Neural crest cell (in vitro differentiated cells): ENCODE results near the gene CLCN7. TPM values are rescaled to one million over a fixed set of nuclear protein-coding genes. Genes with fewer than 3 reads are reported as not detected.

ENCODE experiments used
- DNase-seq: peaks from one replicate; pipeline ENCODE4 v3.0.0; 2021; ENCODE audit warnings: low read depth, mixed read lengths, low spot score
- H3K27ac Mint-ChIP-seq: one replicate; pipeline ENCODE4 v1.8.0; 2021; ENCODE audit warnings: mild to moderate bottlenecking, mixed read lengths; ENCODE audit not compliant: unreplicated experiment
- H3K27me3 Mint-ChIP-seq: 2 replicates; pipeline ENCODE4 v1.8.0; 2021; ENCODE audit warnings: low read depth, mild to moderate bottlenecking, mixed read lengths
- H3K36me3 Mint-ChIP-seq: 2 replicates; pipeline ENCODE4 v1.8.0; 2021; ENCODE audit warnings: low read depth, mild to moderate bottlenecking, mixed read lengths
- H3K4me1 Mint-ChIP-seq: 2 replicates; pipeline ENCODE4 v1.8.0; 2021; ENCODE audit warnings: mixed read lengths
- H3K4me3 Mint-ChIP-seq: one replicate; pipeline ENCODE4 v1.8.0; 2021; ENCODE audit warnings: mild to moderate bottlenecking, mixed read lengths
- H3K9me3 Mint-ChIP-seq: 2 replicates; pipeline ENCODE4 v1.8.0; 2021; ENCODE audit warnings: mixed read lengths
- CTCF ChIP-seq: fragments of 200-600 bp; sonication (generic); conservative IDR thresholded peaks from 2 replicates; pipeline ENCODE4 v1.5.0; 2021; ENCODE audit warnings: antibody characterized with exemption, mild to moderate bottlenecking
- total RNA-seq: library from RNA; stranded (reverse); gene quantifications from 2 replicates; pipeline ENCODE4 v1.2.1, GENCODE V29; 2021

CLCN7 gene
- total RNA-seq, 1 donor from 2014 or later = 82.4 TPM

DNA sequence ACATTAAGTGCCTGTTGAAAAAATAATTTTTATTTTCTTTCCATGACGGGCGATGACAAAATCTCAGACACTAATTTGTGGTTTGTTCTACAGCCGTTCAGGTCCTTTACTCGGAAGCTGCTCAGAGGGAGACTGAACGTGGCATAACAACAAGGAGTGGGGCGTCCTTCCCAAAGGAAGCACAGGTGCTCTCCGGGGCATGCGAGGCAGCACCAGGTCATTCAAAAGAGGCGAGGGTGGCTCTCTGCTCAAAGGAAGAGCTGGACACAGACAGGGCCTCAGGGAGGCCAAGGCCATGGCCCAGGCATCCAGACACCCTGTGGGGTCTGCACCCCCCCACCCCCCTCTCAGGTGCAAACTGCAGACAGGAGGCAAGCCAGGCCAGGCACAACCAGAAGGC lies 76.5 kb downstream of the CLCN7 start:
- no peak for DNase-seq
- Mint-ChIP-seq H3K27me3 (no peaks in the 10 kb centered on the region), H3K27ac (peak overlapping the region; percentile 50), H3K36me3 (no peaks in the 10 kb centered on the region), H3K4me1 (no peaks in the 10 kb centered on the region), H3K4me3 (no peak overlapping the region), H3K9me3 (no peaks in the 10 kb centered on the region)
- no peak for TF ChIP-seq CTCF

DNA sequence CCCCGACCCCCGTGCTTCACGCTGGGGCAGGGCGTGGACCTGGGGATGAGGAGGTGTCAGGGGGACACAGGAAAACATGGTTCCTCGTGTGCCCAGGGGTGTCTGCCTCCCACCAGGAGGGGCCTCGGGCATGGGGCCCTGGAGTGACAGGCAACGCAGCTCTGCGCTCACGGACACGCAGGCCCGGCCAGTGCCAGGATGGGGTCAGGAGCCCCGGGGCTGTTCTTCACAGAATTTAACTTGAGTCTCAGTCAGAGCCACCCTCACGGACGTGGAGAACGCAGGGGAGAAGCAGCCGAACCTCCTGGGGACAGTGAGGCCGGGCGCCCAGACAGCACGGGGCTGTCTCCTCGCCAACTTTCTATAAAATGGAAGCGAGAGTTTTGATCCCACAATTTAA lies 77.0 kb downstream of the CLCN7 start:
- H3K27me3 Mint-ChIP-seq = no peaks in the 10 kb centered on the region
- H3K9me3 Mint-ChIP-seq = no peaks in the 10 kb centered on the region
- no peaks in the 10 kb centered on the region for H3K4me1 Mint-ChIP-seq
- no peak for DNase-seq
- no peak overlapping the region for H3K4me3 Mint-ChIP-seq
- H3K36me3 Mint-ChIP-seq = no peaks in the 10 kb centered on the region
- TF ChIP-seq CTCF = no peak
- no peak overlapping the region for H3K27ac Mint-ChIP-seq

GRCh38 chr16:1395444-1396031 lies 79.3 kb downstream of the CLCN7 start:
- TF ChIP-seq CTCF = no peak
- H3K27me3 Mint-ChIP-seq = no peaks in the 10 kb centered on the region
- DNase-seq = no peak
- H3K4me1 Mint-ChIP-seq = no peaks in the 10 kb centered on the region
- no peaks in the 10 kb centered on the region for H3K9me3 Mint-ChIP-seq
- H3K4me3 Mint-ChIP-seq = no peak overlapping the region
- no peak overlapping the region for H3K27ac Mint-ChIP-seq
- H3K36me3 Mint-ChIP-seq = no peaks in the 10 kb centered on the region

Other genes with a start within 250 kb of the CLCN7 start
- not detected in 2 replicates for gene TPSG1, start 249.8 kb downstream of the CLCN7 start, total RNA-seq
- not detected in 2 replicates for gene TPSB2, start 244.8 kb downstream of the CLCN7 start, total RNA-seq
- gene TPSAB1, start 234.3 kb downstream of the CLCN7 start, total RNA-seq = not detected in 2 replicates
- not detected in 2 replicates for gene TPSD1, start 219.0 kb downstream of the CLCN7 start, total RNA-seq
- gene UBE2I, start 165.4 kb downstream of the CLCN7 start, total RNA-seq = 301 and 311 TPM in 2 replicates
- gene BAIAP3, start 141.4 kb downstream of the CLCN7 start, total RNA-seq = 3.4 and 4.0 TPM in 2 replicates
- gene TSR3, start 123.2 kb downstream of the CLCN7 start, total RNA-seq = 65.6 and 66.2 TPM in 2 replicates
- 32.8 and 38.3 TPM in 2 replicates for gene GNPTG, start 123.1 kb downstream of the CLCN7 start, total RNA-seq
- gene UNKL, start 60.3 kb downstream of the CLCN7 start, total RNA-seq = 18.6 and 26.2 TPM in 2 replicates
- 17.1 and 17.8 TPM in 2 replicates for gene UQCC4, start 54.3 kb downstream of the CLCN7 start, total RNA-seq
- not detected in 2 replicates for gene PERCC1, start 44.0 kb downstream of the CLCN7 start, total RNA-seq
- 1.2 and 1.9 TPM in 2 replicates for gene CCDC154, start 30.5 kb downstream of the CLCN7 start, total RNA-seq
- 0.28 TPM in 1 of 2 replicates, not detected in the other for gene PTX4, start 13.9 kb upstream of the CLCN7 start, total RNA-seq
- 77.9 and 87.5 TPM in 2 replicates for gene TELO2, start 18.3 kb upstream of the CLCN7 start, total RNA-seq
- gene TMEM204, start 58.6 kb upstream of the CLCN7 start, total RNA-seq = 0.98 and 1.3 TPM in 2 replicates
- gene IFT140, start 137.0 kb upstream of the CLCN7 start, total RNA-seq = 43.3 and 45.8 TPM in 2 replicates
- gene CRAMP1, start 137.3 kb upstream of the CLCN7 start, total RNA-seq = 38.3 TPM in 2 replicates
- 247 and 261 TPM in 2 replicates for gene JPT2, start 203.3 kb upstream of the CLCN7 start, total RNA-seq
- 111 and 113 TPM in 2 replicates for gene MAPK8IP3, start 231.2 kb upstream of the CLCN7 start, total RNA-seq